Choroid plexus epithelial cell (primary cell): Measurements from ENCODE around the gene IGFBP6.

Source experiments
- DNase-seq: peaks from one replicate; pipeline ENCODE4 v3.0.0-alpha.2; 2010; ENCODE audit warnings: low read depth
- H3K4me3 ChIP-seq: 2 replicates; pipeline ENCODE4 v1.5.1; 2011; ENCODE audit warnings: low read depth, mild to moderate bottlenecking, control low read depth, low read length, moderate library complexity
- CTCF ChIP-seq: conservative IDR thresholded peaks from 2 replicates; pipeline ENCODE4 v1.5.1; 2011; ENCODE audit warnings: low read depth, mild to moderate bottlenecking, control low read depth, inconsistent platforms, low read length, moderate library complexity

IGFBP6 gene

GRCh38 chr12:53067993-53068770 is 29.3 kb upstream of the IGFBP6 start:
- H3K4me3 ChIP-seq, result no peak overlapping the region
- no peak for DNase-seq
- TF ChIP-seq CTCF, result peak; percentile 15

- DNase-seq, result peak; percentile 42
- H3K4me3 ChIP-seq, result no peak overlapping the region
- TF ChIP-seq CTCF, result no peak
Measured at GRCh38 chr12:53068811-53069585, 28.5 kb upstream of the IGFBP6 start.

GRCh38 chr12:53069621-53070410 is 27.7 kb upstream of the IGFBP6 start:
- TF ChIP-seq CTCF, result no peak
- DNase-seq, result peak; percentile 12
- H3K4me3 ChIP-seq, result no peak overlapping the region

- TF ChIP-seq CTCF, result no peak
- peak; percentile 20 for DNase-seq
- H3K4me3 ChIP-seq, result no peak overlapping the region
Measured at GRCh38 chr12:53070877-53071492, 26.5 kb upstream of the IGFBP6 start.

- H3K4me3 ChIP-seq, result no peak overlapping the region
- TF ChIP-seq CTCF, result peak; percentile 52
- DNase-seq, result peak; percentile 69
Measured at GRCh38 chr12:53071591-53072551, 25.6 kb upstream of the IGFBP6 start.

GRCh38 chr12:53073881-53074280 is 23.6 kb upstream of the IGFBP6 start:
- TF ChIP-seq CTCF, result no peak
- peak; percentile 36 for DNase-seq
- no peak overlapping the region for H3K4me3 ChIP-seq
